Smooth muscle cell (in vitro differentiated cells): ENCODE data around the gene INO80. TPM values are rescaled to one million over a fixed set of nuclear protein-coding genes. Genes with fewer than 3 reads are reported as not detected.

Experiments
- DNase-seq: peaks from one replicate; lab custom pipeline; 2025; ENCODE audit not compliant: unreplicated experiment; lab: John Stamatoyannopoulos, UW
- H2AFZ ChIP-seq: fragments of 200-600 bp; sonication (generic); 2 replicates; pipeline ENCODE4 v1.6.0; 2016; ENCODE audit warnings: antibody characterized with exemption, low read depth, mild to moderate bottlenecking
- H3F3A ChIP-seq: fragments of 200-600 bp; sonication (generic); 2 replicates; pipeline ENCODE4 v1.6.0; 2017; ENCODE audit warnings: antibody characterized with exemption, low read depth
- H3K27ac ChIP-seq: fragments of 200-600 bp; sonication (generic); 2 replicates; pipeline ENCODE4 v1.5.1; 2016; ENCODE audit warnings: low read depth, mild to moderate bottlenecking
- H3K27me3 ChIP-seq: fragments of 200-600 bp; sonication (generic); 2 replicates; pipeline ENCODE4 v1.6.1; 2016; ENCODE audit warnings: low read depth, mild to moderate bottlenecking
- H3K36me3 ChIP-seq: fragments of 200-600 bp; sonication (generic); 2 replicates; pipeline ENCODE4 v1.5.1; 2016; ENCODE audit warnings: low read depth
- H3K4me1 ChIP-seq: fragments of 200-600 bp; sonication (generic); 2 replicates; pipeline ENCODE4 v1.5.1; 2016; ENCODE audit warnings: low read depth
- H3K4me2 ChIP-seq: fragments of 200-600 bp; sonication (generic); 2 replicates; pipeline ENCODE4 v1.6.0; 2016; ENCODE audit warnings: mild to moderate bottlenecking
- H3K4me3 ChIP-seq: fragments of 200-600 bp; sonication (generic); 2 replicates; pipeline ENCODE4 v1.5.1; 2016; ENCODE audit warnings: mild to moderate bottlenecking
- H3K79me2 ChIP-seq: fragments of 200-600 bp; sonication (generic); 2 replicates; pipeline ENCODE4 v1.6.0; 2016; ENCODE audit warnings: low read depth, mild to moderate bottlenecking
- H3K9ac ChIP-seq: fragments of 200-600 bp; sonication (generic); 2 replicates; pipeline ENCODE4 v1.6.0; 2016; ENCODE audit warnings: low read depth
- H3K9me3 ChIP-seq: fragments of 200-600 bp; sonication (generic); replicated peaks from 2 replicates; pipeline ENCODE4 v1.5.1; 2016; ENCODE audit warnings: low read depth
- H4K20me1 ChIP-seq: fragments of 200-600 bp; sonication (generic); 2 replicates; pipeline ENCODE4 v1.6.0; 2016; ENCODE audit warnings: low read depth
- CTCF ChIP-seq: fragments of 200-600 bp; sonication (generic); IDR thresholded peaks from 2 replicates; pipeline ENCODE4 v1.5.1; 2017; ENCODE audit warnings: borderline replicate concordance, mild to moderate bottlenecking, antibody characterized with exemption; ENCODE audit not compliant: insufficient read depth, poor library complexity, severe bottlenecking
- WGBS: methylation state at CpG from one replicate; pipeline ENCODE4 v1.1.7; 2016; ENCODE audit warnings: low lambda C conversion rate; 5-methylcytosine and 5-hydroxymethylcytosine counted together
- polyA plus RNA-seq: library from polyadenylated mRNA; unstranded; fragments of >200 nt; fragmentation: Nextera tagmentation; extraction: Ambion mirVana; gene quantifications from 2 replicates; pipeline ENCODE4 v1.2.1, GENCODE V29; 2016
- total RNA-seq: library from RNA; depleted of rRNA; stranded (reverse); fragments of >200 nt; gene quantifications from 2 replicates; pipeline ENCODE4 v1.2.3, GENCODE V29; 2014

INO80 gene
- total and polyA plus RNA-seq, 2 experiments from 2014 or later: 4.4 to 8.3 TPM

- no peaks in the 10 kb centered on the region for H3K79me2 ChIP-seq
- peaks cover 9% of the 10 kb centered on the region for H3K36me3 ChIP-seq
- no peaks in the 10 kb centered on the region for H3K9me3 ChIP-seq
- H3K4me2 ChIP-seq: peak overlapping the region; percentile 62
- no peak for TF ChIP-seq CTCF
- peak overlapping the region; percentile 77 for H3K27ac ChIP-seq
- H2AFZ ChIP-seq: no peak overlapping the region
- no peak for DNase-seq
- no peak overlapping the region for H3K4me3 ChIP-seq
- no peaks in the 10 kb centered on the region for H3K27me3 ChIP-seq
- H3F3A ChIP-seq: peaks cover 16% of the 10 kb centered on the region
- H3K9ac ChIP-seq: peak overlapping the region; percentile 31
- H4K20me1 ChIP-seq: peaks cover 17% of the 10 kb centered on the region
- H3K4me1 ChIP-seq: peaks cover 6% of the 10 kb centered on the region
- 71% methylated on average over 5 of the region's 5 CpGs for WGBS
These were observed 123.3 kb downstream of the INO80 start for GRCh38 chr15:40992825-40993224.

- DNase-seq: no peak
- H2AFZ ChIP-seq: no peak overlapping the region
- 17% methylated on average over 1 of the region's 1 CpG for WGBS
- H3K9me3 ChIP-seq: no peaks in the 10 kb centered on the region
- no peak for TF ChIP-seq CTCF
- H3K36me3 ChIP-seq: peaks cover 9% of the 10 kb centered on the region
- H3K27me3 ChIP-seq: no peaks in the 10 kb centered on the region
- peak overlapping the region; percentile 62 for H3K4me2 ChIP-seq
- H3K27ac ChIP-seq: peak overlapping the region; percentile 77
- H3K4me3 ChIP-seq: no peak overlapping the region
- H4K20me1 ChIP-seq: peaks cover 17% of the 10 kb centered on the region
- peaks cover 16% of the 10 kb centered on the region for H3F3A ChIP-seq
- no peaks in the 10 kb centered on the region for H3K79me2 ChIP-seq
- H3K4me1 ChIP-seq: peaks cover 6% of the 10 kb centered on the region
- peak overlapping the region; percentile 31 for H3K9ac ChIP-seq
These were observed 123.8 kb downstream of the INO80 start for GRCh38 chr15:40992241-40992741.

GRCh38 chr15:40991355-40991754, 124.7 kb downstream of the INO80 start:
- H3K4me1 ChIP-seq: peaks cover 6% of the 10 kb centered on the region
- H3F3A ChIP-seq: peaks cover 16% of the 10 kb centered on the region
- no peak for DNase-seq
- no peaks in the 10 kb centered on the region for H3K9me3 ChIP-seq
- peaks cover 17% of the 10 kb centered on the region for H4K20me1 ChIP-seq
- H3K4me2 ChIP-seq: no peak overlapping the region
- no peak overlapping the region for H2AFZ ChIP-seq
- H3K27me3 ChIP-seq: no peaks in the 10 kb centered on the region
- H3K4me3 ChIP-seq: no peak overlapping the region
- WGBS: 35% methylated on average over 3 of the region's 3 CpGs
- H3K9ac ChIP-seq: no peak overlapping the region
- H3K79me2 ChIP-seq: no peaks in the 10 kb centered on the region
- TF ChIP-seq CTCF: no peak
- H3K27ac ChIP-seq: peak overlapping the region; percentile 9
- peaks cover 15% of the 10 kb centered on the region for H3K36me3 ChIP-seq

- no peaks in the 10 kb centered on the region for H3K9me3 ChIP-seq
- peaks cover 17% of the 10 kb centered on the region for H4K20me1 ChIP-seq
- no peaks in the 10 kb centered on the region for H3K27me3 ChIP-seq
- peaks cover 16% of the 10 kb centered on the region for H3F3A ChIP-seq
- no peaks in the 10 kb centered on the region for H3K79me2 ChIP-seq
- DNase-seq: no peak
- H3K27ac ChIP-seq: peak overlapping the region; percentile 9
- no peak overlapping the region for H2AFZ ChIP-seq
- 0% methylated on average over 1 of the region's 1 CpG for WGBS
- peaks cover 6% of the 10 kb centered on the region for H3K4me1 ChIP-seq
- no peak for TF ChIP-seq CTCF
- no peak overlapping the region for H3K9ac ChIP-seq
- peaks cover 13% of the 10 kb centered on the region for H3K36me3 ChIP-seq
- H3K4me3 ChIP-seq: no peak overlapping the region
- H3K4me2 ChIP-seq: no peak overlapping the region
These were observed 125.3 kb downstream of the INO80 start for GRCh38 chr15:40990789-40991188.
